ENCODE data around the gene TIAM1. TPM values are rescaled to one million over a fixed set of nuclear protein-coding genes. Genes with fewer than 3 reads are reported as not detected.

TIAM1 gene
- total RNA-seq, 1 donor from 2014 or later, result 23.3 TPM

- peak overlapping the region; percentile 82 for H3K27ac Mint-ChIP-seq (ENCODE audit: unreplicated experiment)
- peaks cover 2% of the 10 kb centered on the region for H3K4me1 Mint-ChIP-seq (ENCODE audit: low read depth, unreplicated experiment)
Observed at GRCh38 chr21:31343030-31343510, 991 bp downstream of the TIAM1 start.

GRCh38 chr21:31342348-31342747, 1.7 kb downstream of the TIAM1 start:
- no peaks in the 10 kb centered on the region for H3K27me3 Mint-ChIP-seq (ENCODE audit: unreplicated experiment)
- peak overlapping the region; percentile 94 for H3K4me3 Mint-ChIP-seq (ENCODE audit: unreplicated experiment)

More at GRCh38 chr21:31343030-31343510, 991 bp downstream of the TIAM1 start:
- no peak for DNase-seq
- H3K9me3 Mint-ChIP-seq (ENCODE audit: unreplicated experiment), result peaks cover 6% of the 10 kb centered on the region
- no peaks in the 10 kb centered on the region for H3K36me3 Mint-ChIP-seq (ENCODE audit: unreplicated experiment)
- H3K27me3 Mint-ChIP-seq (ENCODE audit: unreplicated experiment), result no peaks in the 10 kb centered on the region
- peak overlapping the region; percentile 94 for H3K4me3 Mint-ChIP-seq (ENCODE audit: unreplicated experiment)
- no peak for TF ChIP-seq CTCF (IDR thresholded peaks at IDR 0.05; ENCODE audit: partially characterized antibody, unreplicated experiment)

GRCh38 chr21:31340942-31341487, 3.0 kb downstream of the TIAM1 start:
- TF ChIP-seq CTCF (IDR thresholded peaks at IDR 0.05; ENCODE audit: partially characterized antibody, unreplicated experiment), result no peak
- DNase-seq, result no peak
- no peak overlapping the region for H3K4me3 Mint-ChIP-seq (ENCODE audit: unreplicated experiment)

More at GRCh38 chr21:31342348-31342747, 1.7 kb downstream of the TIAM1 start:
- no peak for DNase-seq
- Mint-ChIP-seq H3K4me1 (ENCODE audit: low read depth, unreplicated experiment) (peaks cover 2% of the 10 kb centered on the region), H3K27ac (ENCODE audit: unreplicated experiment) (no peak overlapping the region), H3K9me3 (ENCODE audit: unreplicated experiment) (peaks cover 6% of the 10 kb centered on the region), H3K36me3 (ENCODE audit: unreplicated experiment) (no peaks in the 10 kb centered on the region)
- no peak for TF ChIP-seq CTCF (IDR thresholded peaks at IDR 0.05; ENCODE audit: partially characterized antibody, unreplicated experiment)

GRCh38 chr21:31340514-31340913, 3.5 kb downstream of the TIAM1 start:
- Mint-ChIP-seq H3K27me3 (ENCODE audit: unreplicated experiment) (no peaks in the 10 kb centered on the region), H3K27ac (ENCODE audit: unreplicated experiment) (no peak overlapping the region), H3K4me1 (ENCODE audit: low read depth, unreplicated experiment) (peaks cover 2% of the 10 kb centered on the region), H3K36me3 (ENCODE audit: unreplicated experiment) (no peaks in the 10 kb centered on the region), H3K4me3 (ENCODE audit: unreplicated experiment) (no peak overlapping the region), H3K9me3 (ENCODE audit: unreplicated experiment) (peaks cover 6% of the 10 kb centered on the region)
- no peak for DNase-seq
- TF ChIP-seq CTCF (IDR thresholded peaks at IDR 0.05; ENCODE audit: partially characterized antibody, unreplicated experiment), result no peak

More at GRCh38 chr21:31340942-31341487, 3.0 kb downstream of the TIAM1 start:
- no peaks in the 10 kb centered on the region for H3K27me3 Mint-ChIP-seq (ENCODE audit: unreplicated experiment)
- peaks cover 6% of the 10 kb centered on the region for H3K9me3 Mint-ChIP-seq (ENCODE audit: unreplicated experiment)
- H3K36me3 Mint-ChIP-seq (ENCODE audit: unreplicated experiment), result no peaks in the 10 kb centered on the region
- no peak overlapping the region for H3K27ac Mint-ChIP-seq (ENCODE audit: unreplicated experiment)
- H3K4me1 Mint-ChIP-seq (ENCODE audit: low read depth, unreplicated experiment), result peaks cover 2% of the 10 kb centered on the region

- no peak for DNase-seq
Observed at GRCh38 chr21:31339721-31340120, 4.3 kb downstream of the TIAM1 start.

More at GRCh38 chr21:31339721-31340120, 4.3 kb downstream of the TIAM1 start:
- H3K27ac Mint-ChIP-seq (ENCODE audit: unreplicated experiment), result no peak overlapping the region
- H3K36me3 Mint-ChIP-seq (ENCODE audit: unreplicated experiment), result no peaks in the 10 kb centered on the region
- peaks cover 7% of the 10 kb centered on the region for H3K4me1 Mint-ChIP-seq (ENCODE audit: low read depth, unreplicated experiment)
- no peak for TF ChIP-seq CTCF (IDR thresholded peaks at IDR 0.05; ENCODE audit: partially characterized antibody, unreplicated experiment)
- H3K27me3 Mint-ChIP-seq (ENCODE audit: unreplicated experiment), result no peaks in the 10 kb centered on the region
- no peak overlapping the region for H3K4me3 Mint-ChIP-seq (ENCODE audit: unreplicated experiment)
- H3K9me3 Mint-ChIP-seq (ENCODE audit: unreplicated experiment), result peaks cover 3% of the 10 kb centered on the region
